ENCODE data around the gene GNG3.
"Not testable (repeated sequence)": the region's sequence is repeated elsewhere in the genome, so short reads cannot be mapped to it uniquely, and the experiment has no call there.

Gene GNG3

DNA sequence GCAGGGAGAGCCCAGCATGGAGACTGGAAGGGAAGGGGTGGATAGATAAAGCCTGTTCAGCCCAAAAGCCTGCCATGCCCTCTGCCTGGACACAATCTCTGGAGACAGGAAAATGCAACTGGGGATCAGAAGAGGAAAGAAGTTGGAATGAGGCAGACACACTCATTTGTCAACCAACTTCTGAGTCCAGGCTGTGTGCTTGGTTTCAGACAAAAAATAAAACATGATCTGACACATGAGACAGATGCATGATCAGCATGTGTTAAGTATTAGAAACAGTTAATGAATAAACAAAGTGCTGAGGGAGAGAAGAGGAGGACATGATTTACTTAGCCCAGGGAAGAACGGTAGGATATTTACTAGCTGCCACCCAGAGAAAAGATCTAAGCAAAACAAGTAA, 19.0 kb upstream of the GNG3 start:
- no peak for DNase-seq (ENCODE audit: low read depth)
- TF ChIP-seq, protein P1, sequence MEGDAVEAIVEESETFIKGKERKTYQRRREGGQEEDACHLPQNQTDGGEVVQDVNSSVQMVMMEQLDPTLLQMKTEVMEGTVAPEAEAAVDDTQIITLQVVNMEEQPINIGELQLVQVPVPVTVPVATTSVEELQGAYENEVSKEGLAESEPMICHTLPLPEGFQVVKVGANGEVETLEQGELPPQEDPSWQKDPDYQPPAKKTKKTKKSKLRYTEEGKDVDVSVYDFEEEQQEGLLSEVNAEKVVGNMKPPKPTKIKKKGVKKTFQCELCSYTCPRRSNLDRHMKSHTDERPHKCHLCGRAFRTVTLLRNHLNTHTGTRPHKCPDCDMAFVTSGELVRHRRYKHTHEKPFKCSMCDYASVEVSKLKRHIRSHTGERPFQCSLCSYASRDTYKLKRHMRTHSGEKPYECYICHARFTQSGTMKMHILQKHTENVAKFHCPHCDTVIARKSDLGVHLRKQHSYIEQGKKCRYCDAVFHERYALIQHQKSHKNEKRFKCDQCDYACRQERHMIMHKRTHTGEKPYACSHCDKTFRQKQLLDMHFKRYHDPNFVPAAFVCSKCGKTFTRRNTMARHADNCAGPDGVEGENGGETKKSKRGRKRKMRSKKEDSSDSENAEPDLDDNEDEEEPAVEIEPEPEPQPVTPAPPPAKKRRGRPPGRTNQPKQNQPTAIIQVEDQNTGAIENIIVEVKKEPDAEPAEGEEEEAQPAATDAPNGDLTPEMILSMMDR (IDR thresholded peaks at IDR 0.05; ENCODE audit: insufficient read depth, low read depth, low read length, missing control alignments): no peak
- H3K4me3 ChIP-seq (ENCODE audit: low read length): no peak overlapping the region

GRCh38 chr11:62689421-62690183, 17.9 kb upstream of the GNG3 start, which contains the start of gene LRRN4CL:
LRRN4CL (minus strand) TSS chr11:62689530; CDS start chr11:62688508, 1,022 bp downstream.
- no peak within 1 kb of the TSS for H3K4me3 ChIP-seq (ENCODE audit: low read length)
- TF ChIP-seq, protein P1 (IDR thresholded peaks at IDR 0.05; ENCODE audit: insufficient read depth, low read depth, low read length, missing control alignments): no peak
- peak; percentile 32 for DNase-seq (ENCODE audit: low read depth)

DNA sequence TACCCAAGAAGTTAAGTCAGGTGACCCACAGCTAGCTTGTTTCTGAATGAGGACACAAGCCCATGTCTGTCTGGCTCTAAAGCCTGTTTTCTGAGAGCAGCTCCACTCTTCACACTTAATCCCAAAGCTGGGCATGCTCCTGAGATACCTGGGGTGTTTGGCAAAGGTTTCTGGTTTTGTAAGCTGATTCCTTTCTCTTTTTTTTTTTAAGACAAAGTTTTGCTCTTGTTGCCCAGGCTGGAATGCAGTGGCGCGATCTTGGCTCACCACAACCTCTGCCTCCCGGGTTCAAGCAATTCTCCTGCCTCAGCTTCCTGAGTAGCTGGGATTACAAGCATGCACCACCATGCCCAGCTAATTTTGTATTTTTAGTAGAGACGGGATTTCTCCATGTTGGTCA, 13.9 kb upstream of the GNG3 start:
- H3K4me3 ChIP-seq (ENCODE audit: low read length); DNase-seq (ENCODE audit: low read depth): not testable (repeated sequence)

DNA sequence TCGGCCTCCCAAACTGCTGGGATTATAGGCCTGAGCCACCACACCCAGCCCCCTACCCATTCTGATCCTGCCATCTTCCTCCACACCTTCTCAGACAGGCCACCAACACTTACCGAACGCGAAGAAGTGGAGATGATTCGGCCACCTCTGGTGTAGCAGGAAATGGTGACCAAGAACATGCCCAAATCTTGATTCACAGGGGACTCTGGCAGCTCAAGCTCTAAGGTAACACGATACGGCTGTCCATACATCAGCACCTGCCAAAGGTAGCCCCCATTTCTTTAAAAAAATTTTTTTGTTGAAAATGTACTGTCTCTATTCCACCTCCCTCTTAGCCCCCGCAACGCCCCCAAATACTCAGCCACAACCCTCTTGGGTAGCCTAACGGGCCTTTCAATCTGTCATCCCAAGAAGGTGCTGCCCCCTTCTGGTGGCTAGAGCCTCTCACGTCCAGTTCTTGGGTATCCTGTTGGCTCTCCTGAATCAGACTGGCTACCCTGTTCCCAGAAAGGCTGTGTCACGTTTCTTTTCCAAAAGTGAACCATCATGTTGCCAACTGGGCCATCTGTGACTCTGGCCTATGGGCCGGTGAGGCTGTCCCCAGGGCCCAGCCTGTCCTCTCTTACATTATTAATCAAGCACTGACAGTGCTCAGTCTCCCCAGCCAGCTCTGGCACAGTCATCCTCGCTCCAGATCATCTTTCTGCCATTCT, 12.9 kb upstream of the GNG3 start:
- no peak overlapping the region for H3K4me3 ChIP-seq (ENCODE audit: low read length)
- peak; percentile 86 for DNase-seq (ENCODE audit: low read depth)
- TF ChIP-seq, protein P1 (IDR thresholded peaks at IDR 0.05; ENCODE audit: insufficient read depth, low read depth, low read length, missing control alignments): peak; percentile 88

DNA sequence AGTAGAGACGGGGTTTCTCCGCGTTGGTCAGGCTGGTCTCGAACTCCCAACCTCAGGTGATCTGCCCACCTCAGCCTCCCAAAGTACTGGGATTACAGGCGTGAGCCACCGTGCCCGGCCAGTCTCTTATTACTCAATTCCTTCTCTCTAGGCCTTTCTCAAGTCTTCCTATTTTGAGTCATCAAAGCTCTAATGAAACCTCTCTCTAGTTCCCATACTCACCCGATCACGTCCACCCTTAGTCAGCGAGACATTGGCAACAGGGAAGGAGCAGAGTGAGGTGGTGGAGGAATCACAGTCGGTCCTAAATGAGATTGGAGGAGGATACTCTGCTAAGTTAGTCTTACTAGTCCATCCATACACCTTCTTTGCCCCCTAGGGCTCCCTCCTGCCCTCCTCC, 5.2 kb upstream of the GNG3 start:
- DNase-seq (ENCODE audit: low read depth): peak; percentile 73
- TF ChIP-seq, protein P1 (IDR thresholded peaks at IDR 0.05; ENCODE audit: insufficient read depth, low read depth, low read length, missing control alignments): no peak
- H3K4me3 ChIP-seq (ENCODE audit: low read length): no peak overlapping the region

DNA sequence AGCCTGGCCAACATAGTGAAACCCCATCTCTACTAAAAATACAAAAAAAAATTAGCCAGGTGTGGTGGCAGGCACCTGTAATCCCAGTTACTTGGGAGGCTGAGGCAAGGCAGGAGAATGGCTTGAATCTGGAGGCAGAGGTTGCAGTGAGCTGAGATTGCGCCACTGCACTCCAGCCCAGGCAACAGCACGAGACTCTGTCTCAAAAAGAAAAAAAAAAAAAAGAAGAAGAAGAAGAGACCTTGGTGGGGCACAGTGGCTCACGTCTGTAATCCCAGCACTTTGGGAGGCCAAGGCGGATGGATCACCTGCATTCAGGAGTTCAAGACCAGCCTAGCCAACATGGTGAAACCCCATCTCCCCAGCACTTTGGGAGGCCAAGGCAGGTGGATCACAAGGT, 3.6 kb upstream of the GNG3 start:
- DNase-seq (ENCODE audit: low read depth); H3K4me3 ChIP-seq (ENCODE audit: low read length): not testable (repeated sequence)

DNA sequence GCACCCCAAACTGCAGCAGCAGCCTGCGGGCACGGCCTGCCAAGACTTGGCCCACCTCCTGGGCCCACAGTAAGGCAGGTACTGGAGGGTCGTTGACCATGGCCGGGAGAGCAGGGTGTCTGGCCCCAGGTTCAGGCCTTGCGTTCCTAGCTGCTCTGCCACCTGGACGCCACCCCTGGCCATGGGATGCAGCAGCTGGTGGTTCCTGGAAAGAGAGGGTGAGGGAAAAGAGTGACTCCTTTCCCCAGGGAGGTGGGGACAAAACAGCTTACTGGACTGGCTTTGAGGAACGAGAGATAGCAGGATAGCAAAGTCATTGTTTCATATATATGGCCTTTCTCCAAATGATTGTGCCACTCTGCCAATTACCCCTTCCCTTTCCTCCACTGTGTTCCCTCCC, 2.1 kb upstream of the GNG3 start:
- DNase-seq (ENCODE audit: low read depth): no peak
- peak overlapping the region; percentile 77 for H3K4me3 ChIP-seq (ENCODE audit: low read length)
- TF ChIP-seq, protein P1 (IDR thresholded peaks at IDR 0.05; ENCODE audit: insufficient read depth, low read depth, low read length, missing control alignments): peak; percentile 12

Measured in epithelial cell of esophagus (primary cell).